ENCODE results near the gene UBE2E3.

The UBE2E3 gene

GRCh38 chr2:180992994-180993393 lies 12.6 kb downstream of the UBE2E3 start:
- Histone ChIP-seq H3K9me3 (ENCODE audit: low read length) (no peaks in the 10 kb centered on the region), H3K27me3 (ENCODE audit: control insufficient read depth in 1 of 2, insufficient read depth in 2 of 2, low read length in 2 of 2) (no peaks in the 10 kb centered on the region), H3K4me3 (ENCODE audit: low read depth in 1 of 2, low read length in 2 of 2) (no peak overlapping the region), H3K4me1 (ENCODE audit: insufficient read depth, low read length) (peaks cover 16% of the 10 kb centered on the region), H3K36me3 (ENCODE audit: insufficient read depth, low read length) (no peaks in the 10 kb centered on the region), H3K27ac (ENCODE audit: low read depth, low read length) (no peak overlapping the region), H3K9ac (ENCODE audit: low read length) (no peak overlapping the region)

GRCh38 chr2:180999274-180999964 lies 19.0 kb downstream of the UBE2E3 start:
- Histone ChIP-seq H3K36me3 (ENCODE audit: insufficient read depth, low read length) (no peaks in the 10 kb centered on the region), H3K27me3 (ENCODE audit: control insufficient read depth in 1 of 2, insufficient read depth in 2 of 2, low read length in 2 of 2) (no peaks in the 10 kb centered on the region), H3K4me3 (ENCODE audit: low read depth in 1 of 2, low read length in 2 of 2) (no peak overlapping the region), H3K27ac (ENCODE audit: low read depth, low read length) (no peak overlapping the region), H3K9me3 (ENCODE audit: low read length) (no peaks in the 10 kb centered on the region), H3K4me1 (ENCODE audit: insufficient read depth, low read length) (peaks cover 7% of the 10 kb centered on the region), H3K9ac (ENCODE audit: low read length) (no peak overlapping the region)

- Histone ChIP-seq H3K9ac (ENCODE audit: low read length) (no peak overlapping the region), H3K9me3 (ENCODE audit: low read length) (no peaks in the 10 kb centered on the region), H3K27ac (ENCODE audit: low read depth, low read length) (no peak overlapping the region), H3K4me3 (ENCODE audit: low read depth in 1 of 2, low read length in 2 of 2) (no peak overlapping the region), H3K4me1 (ENCODE audit: insufficient read depth, low read length) (peaks cover 20% of the 10 kb centered on the region), H3K36me3 (ENCODE audit: insufficient read depth, low read length) (no peaks in the 10 kb centered on the region), H3K27me3 (ENCODE audit: control insufficient read depth in 1 of 2, insufficient read depth in 2 of 2, low read length in 2 of 2) (no peaks in the 10 kb centered on the region)
Measured at GRCh38 chr2:181004647-181005325, 24.4 kb downstream of the UBE2E3 start.

- Histone ChIP-seq H3K4me1 (ENCODE audit: insufficient read depth, low read length) (peaks cover 20% of the 10 kb centered on the region), H3K4me3 (ENCODE audit: low read depth in 1 of 2, low read length in 2 of 2) (no peak overlapping the region), H3K9ac (ENCODE audit: low read length) (no peak overlapping the region), H3K9me3 (ENCODE audit: low read length) (no peaks in the 10 kb centered on the region), H3K27ac (ENCODE audit: low read depth, low read length) (no peak overlapping the region), H3K36me3 (ENCODE audit: insufficient read depth, low read length) (no peaks in the 10 kb centered on the region), H3K27me3 (ENCODE audit: control insufficient read depth in 1 of 2, insufficient read depth in 2 of 2, low read length in 2 of 2) (no peaks in the 10 kb centered on the region)
Measured at GRCh38 chr2:181005326-181005655, 24.9 kb downstream of the UBE2E3 start.

GRCh38 chr2:181005809-181006208 lies 25.4 kb downstream of the UBE2E3 start:
- no peak overlapping the region for H3K27ac ChIP-seq (ENCODE audit: low read depth, low read length)
- no peaks in the 10 kb centered on the region for H3K36me3 ChIP-seq (ENCODE audit: insufficient read depth, low read length)
- H3K9me3 ChIP-seq (ENCODE audit: low read length), result no peaks in the 10 kb centered on the region
- H3K4me3 ChIP-seq (ENCODE audit: low read depth in 1 of 2, low read length in 2 of 2), result no peak overlapping the region
- peaks cover 23% of the 10 kb centered on the region for H3K4me1 ChIP-seq (ENCODE audit: insufficient read depth, low read length)
- H3K27me3 ChIP-seq (ENCODE audit: control insufficient read depth in 1 of 2, insufficient read depth in 2 of 2, low read length in 2 of 2), result no peaks in the 10 kb centered on the region
- H3K9ac ChIP-seq (ENCODE audit: low read length), result no peak overlapping the region

- no peaks in the 10 kb centered on the region for H3K36me3 ChIP-seq (ENCODE audit: insufficient read depth, low read length)
- H3K4me3 ChIP-seq (ENCODE audit: low read depth in 1 of 2, low read length in 2 of 2), result no peak overlapping the region
- no peaks in the 10 kb centered on the region for H3K9me3 ChIP-seq (ENCODE audit: low read length)
- no peaks in the 10 kb centered on the region for H3K27me3 ChIP-seq (ENCODE audit: control insufficient read depth in 1 of 2, insufficient read depth in 2 of 2, low read length in 2 of 2)
- H3K4me1 ChIP-seq (ENCODE audit: insufficient read depth, low read length), result peaks cover 29% of the 10 kb centered on the region
- H3K9ac ChIP-seq (ENCODE audit: low read length), result no peak overlapping the region
- H3K27ac ChIP-seq (ENCODE audit: low read depth, low read length), result no peak overlapping the region
Measured at GRCh38 chr2:181007086-181007837, 26.9 kb downstream of the UBE2E3 start.

GRCh38 chr2:181008407-181008806 lies 28.0 kb downstream of the UBE2E3 start:
- Histone ChIP-seq H3K9ac (ENCODE audit: low read length) (no peak overlapping the region), H3K4me3 (ENCODE audit: low read depth in 1 of 2, low read length in 2 of 2) (no peak overlapping the region), H3K4me1 (ENCODE audit: insufficient read depth, low read length) (peaks cover 23% of the 10 kb centered on the region), H3K9me3 (ENCODE audit: low read length) (no peaks in the 10 kb centered on the region), H3K27me3 (ENCODE audit: control insufficient read depth in 1 of 2, insufficient read depth in 2 of 2, low read length in 2 of 2) (no peaks in the 10 kb centered on the region), H3K27ac (ENCODE audit: low read depth, low read length) (no peak overlapping the region), H3K36me3 (ENCODE audit: insufficient read depth, low read length) (no peaks in the 10 kb centered on the region)

GRCh38 chr2:181021199-181021789 lies 40.9 kb downstream of the UBE2E3 start:
- H3K9ac ChIP-seq (ENCODE audit: low read length), result no peak overlapping the region
- H3K27ac ChIP-seq (ENCODE audit: low read depth, low read length), result no peak overlapping the region
- no peak overlapping the region for H3K4me3 ChIP-seq (ENCODE audit: low read depth in 1 of 2, low read length in 2 of 2)
- no peaks in the 10 kb centered on the region for H3K36me3 ChIP-seq (ENCODE audit: insufficient read depth, low read length)
- H3K4me1 ChIP-seq (ENCODE audit: insufficient read depth, low read length), result peaks cover 11% of the 10 kb centered on the region
- no peaks in the 10 kb centered on the region for H3K27me3 ChIP-seq (ENCODE audit: control insufficient read depth in 1 of 2, insufficient read depth in 2 of 2, low read length in 2 of 2)
- no peaks in the 10 kb centered on the region for H3K9me3 ChIP-seq (ENCODE audit: low read length)

GRCh38 chr2:181022652-181023051 lies 42.2 kb downstream of the UBE2E3 start:
- Histone ChIP-seq H3K36me3 (ENCODE audit: insufficient read depth, low read length) (no peaks in the 10 kb centered on the region), H3K4me1 (ENCODE audit: insufficient read depth, low read length) (peaks cover 11% of the 10 kb centered on the region), H3K4me3 (ENCODE audit: low read depth in 1 of 2, low read length in 2 of 2) (no peak overlapping the region), H3K9me3 (ENCODE audit: low read length) (no peaks in the 10 kb centered on the region), H3K27me3 (ENCODE audit: control insufficient read depth in 1 of 2, insufficient read depth in 2 of 2, low read length in 2 of 2) (no peaks in the 10 kb centered on the region), H3K27ac (ENCODE audit: low read depth, low read length) (no peak overlapping the region), H3K9ac (ENCODE audit: low read length) (no peak overlapping the region)

GRCh38 chr2:181025004-181025403 lies 44.6 kb downstream of the UBE2E3 start:
- Histone ChIP-seq H3K4me1 (ENCODE audit: insufficient read depth, low read length) (peaks cover 11% of the 10 kb centered on the region), H3K27me3 (ENCODE audit: control insufficient read depth in 1 of 2, insufficient read depth in 2 of 2, low read length in 2 of 2) (no peaks in the 10 kb centered on the region), H3K9ac (ENCODE audit: low read length) (no peak overlapping the region), H3K36me3 (ENCODE audit: insufficient read depth, low read length) (no peaks in the 10 kb centered on the region), H3K4me3 (ENCODE audit: low read depth in 1 of 2, low read length in 2 of 2) (no peak overlapping the region), H3K9me3 (ENCODE audit: low read length) (no peaks in the 10 kb centered on the region), H3K27ac (ENCODE audit: low read depth, low read length) (no peak overlapping the region)

GRCh38 chr2:181036445-181036844 lies 56.0 kb downstream of the UBE2E3 start:
- Histone ChIP-seq H3K4me1 (ENCODE audit: insufficient read depth, low read length) (no peaks in the 10 kb centered on the region), H3K9me3 (ENCODE audit: low read length) (no peaks in the 10 kb centered on the region), H3K36me3 (ENCODE audit: insufficient read depth, low read length) (no peaks in the 10 kb centered on the region), H3K27me3 (ENCODE audit: control insufficient read depth in 1 of 2, insufficient read depth in 2 of 2, low read length in 2 of 2) (no peaks in the 10 kb centered on the region), H3K4me3 (ENCODE audit: low read depth in 1 of 2, low read length in 2 of 2) (no peak overlapping the region), H3K9ac (ENCODE audit: low read length) (no peak overlapping the region), H3K27ac (ENCODE audit: low read depth, low read length) (no peak overlapping the region)
